Liver (tissue), 9 donors: ENCODE results near the gene ILDR1. TPM values are rescaled to one million over a fixed set of nuclear protein-coding genes. Genes with fewer than 3 reads are reported as not detected.

Experiments
- DNase-seq: peaks from one replicate; pipeline ENCODE4 v3.0.0-alpha.2; 2017; ENCODE audit warnings: low spot score
- H3K27ac ChIP-seq, 2 donors: one replicate each; pipeline ENCODE4 v1.7.0; 2013; ENCODE audit warnings: inconsistent platforms in 2 of 2, low read length in 2 of 2, control low read depth in 1 of 2, low read depth in 1 of 2, mild to moderate bottlenecking in 1 of 2
- H3K27me3 ChIP-seq, 4 donors: one replicate each; pipeline versions ENCODE4 v1.6.1 to v1.7.0; 2013; ENCODE audit warnings: low read length in 3 of 4, inconsistent platforms in 1 of 4, mild to moderate bottlenecking in 1 of 4, moderate library complexity in 1 of 4; ENCODE audit not compliant: control insufficient read depth in 4 of 4, insufficient read depth in 4 of 4
- H3K36me3 ChIP-seq, 4 donors: one replicate each; pipeline versions ENCODE4 v1.6.1 to v1.7.0; 2013; ENCODE audit warnings: low read length in 3 of 4, mild to moderate bottlenecking in 3 of 4, low read depth in 1 of 4, moderate library complexity in 1 of 4; ENCODE audit not compliant: control insufficient read depth in 4 of 4, insufficient read depth in 3 of 4
- H3K4me1 ChIP-seq, 4 donors: one replicate each; pipeline versions ENCODE4 v1.6.1 to v1.7.0; 2013; ENCODE audit warnings: low read length in 3 of 4, mild to moderate bottlenecking in 3 of 4, moderate library complexity in 1 of 4; ENCODE audit not compliant: control insufficient read depth in 4 of 4, insufficient read depth in 4 of 4
- H3K4me3 ChIP-seq, 3 donors: one replicate each; pipeline versions ENCODE4 v1.6.1 to v1.7.0; 2013; ENCODE audit warnings: low read length in 3 of 3, control low read depth in 1 of 3, low read depth in 1 of 3, mild to moderate bottlenecking in 1 of 3
- H3K9ac ChIP-seq, 2 donors: one replicate each; pipeline ENCODE4 v1.7.0; 2013; ENCODE audit warnings: low read length in 2 of 2, mild to moderate bottlenecking in 2 of 2, moderate library complexity in 2 of 2, control low read depth in 1 of 2, low read depth in 1 of 2
- H3K9me3 ChIP-seq, 4 donors: one replicate each; pipeline versions ENCODE4 v1.6.1 to v1.7.0; 2013; ENCODE audit warnings: low read length in 3 of 4; ENCODE audit not compliant: control insufficient read depth in 4 of 4
- EGR1 ChIP-seq, 2 donors: IDR thresholded peaks; 2 replicates each; pipeline ENCODE4 v1.6.1; 2016 to 2018; ENCODE audit warnings: antibody characterized with exemption in 2 of 2, low read depth in 2 of 2
- FOXA1 ChIP-seq: IDR thresholded peaks from 2 replicates; pipeline ENCODE4 v1.6.1; 2016; ENCODE audit warnings: antibody characterized with exemption
- FOXA2 ChIP-seq: IDR thresholded peaks from 2 replicates; pipeline ENCODE4 v1.6.1; 2016; ENCODE audit warnings: antibody characterized with exemption
- GABPA ChIP-seq, 2 donors: IDR thresholded peaks in 1 of 2; conservative IDR thresholded peaks in 1 of 2; 2 replicates each; pipeline ENCODE4 v1.6.1; 2016; ENCODE audit warnings: antibody characterized with exemption in 2 of 2, mild to moderate bottlenecking in 1 of 2, moderate library complexity in 1 of 2
- HNF4G ChIP-seq: IDR thresholded peaks from 2 replicates; pipeline ENCODE4 v1.6.1; 2016; ENCODE audit warnings: antibody characterized with exemption
- JUND ChIP-seq, 2 donors: IDR thresholded peaks; 2 replicates each; pipeline ENCODE4 v1.6.1; 2016; ENCODE audit warnings: antibody characterized with exemption in 2 of 2
- MAX ChIP-seq: IDR thresholded peaks from 2 replicates; pipeline ENCODE4 v1.6.1; 2016; ENCODE audit warnings: antibody characterized with exemption
- NR2F2 ChIP-seq: IDR thresholded peaks from 2 replicates; pipeline ENCODE4 v1.6.1; 2016; ENCODE audit warnings: antibody characterized with exemption
- RAD21 ChIP-seq, 2 donors: IDR thresholded peaks; 2 replicates each; pipeline ENCODE4 v1.6.1; 2016; ENCODE audit warnings: antibody characterized with exemption in 2 of 2, mild to moderate bottlenecking in 2 of 2
- REST ChIP-seq: IDR thresholded peaks from 2 replicates; pipeline ENCODE4 v1.6.1; 2016; ENCODE audit warnings: antibody characterized with exemption, mild to moderate bottlenecking
- RXRA ChIP-seq, 2 donors: IDR thresholded peaks; 2 replicates each; pipeline ENCODE4 v1.6.1; 2017 to 2018; ENCODE audit warnings: antibody characterized with exemption in 2 of 2, mild to moderate bottlenecking in 1 of 2
- SP1 ChIP-seq: IDR thresholded peaks from 2 replicates; pipeline ENCODE4 v1.6.1; 2018; ENCODE audit warnings: antibody characterized with exemption, mild to moderate bottlenecking
- TAF1 ChIP-seq: conservative IDR thresholded peaks from 2 replicates; pipeline ENCODE4 v1.6.1; 2016; ENCODE audit warnings: antibody characterized with exemption, mild to moderate bottlenecking
- YY1 ChIP-seq: IDR thresholded peaks from 2 replicates; pipeline ENCODE4 v1.6.1; 2016; ENCODE audit warnings: antibody characterized with exemption, mild to moderate bottlenecking
- ZBTB33 ChIP-seq: IDR thresholded peaks from 2 replicates; pipeline ENCODE4 v1.6.1; 2016; ENCODE audit warnings: antibody characterized with exemption
- WGBS: extraction: QIAGEN DNeasy Blood & Tissue Kit; methylation state at CpG from one replicate; pipeline ENCODE4 v1.1.7; 2013; 5-methylcytosine and 5-hydroxymethylcytosine counted together
- polyA plus RNA-seq, 2 donors: library from polyadenylated mRNA; stranded (reverse) in 1 of 2; unstranded in 1 of 2; fragments of 200-250 nt in 1 of 2; fragments of >200 nt in 1 of 2; fragmentation: Nextera tagmentation in 1 of 2; extraction: Ambion mirVana in 1 of 2; gene quantifications; one replicate each; pipeline versions ENCODE4 v1.2.1 to v1.2.3, GENCODE V29; 2013 to 2015
- total RNA-seq, 2 donors: library from RNA; depleted of rRNA; stranded (reverse); fragments of >200 nt; gene quantifications; one replicate each; pipeline ENCODE4 v1.2.3, GENCODE V29; 2014
- TF ChIP-seq, protein P1 (sequence below): IDR thresholded peaks from 2 replicates; pipeline ENCODE4 v1.6.1; 2016; ENCODE audit warnings: antibody characterized with exemption
- TF ChIP-seq, protein P2 (sequence below): fragments of 150-350 bp; IDR thresholded peaks from 2 replicates; pipeline ENCODE4 v1.5.1; 2017; ENCODE audit warnings: improper control_type of control experiment, low read depth, low read length; ENCODE audit not compliant: missing input control
- donor health status: healthy.
- donor health status: healthy.
- donor health status: healthy.
- donor health status: healthy.
- donor health status: healthy.

Gene ILDR1
- total and polyA plus RNA-seq, 4 donors, result 0.07 to 1.7 (median 0.19) TPM

DNA sequence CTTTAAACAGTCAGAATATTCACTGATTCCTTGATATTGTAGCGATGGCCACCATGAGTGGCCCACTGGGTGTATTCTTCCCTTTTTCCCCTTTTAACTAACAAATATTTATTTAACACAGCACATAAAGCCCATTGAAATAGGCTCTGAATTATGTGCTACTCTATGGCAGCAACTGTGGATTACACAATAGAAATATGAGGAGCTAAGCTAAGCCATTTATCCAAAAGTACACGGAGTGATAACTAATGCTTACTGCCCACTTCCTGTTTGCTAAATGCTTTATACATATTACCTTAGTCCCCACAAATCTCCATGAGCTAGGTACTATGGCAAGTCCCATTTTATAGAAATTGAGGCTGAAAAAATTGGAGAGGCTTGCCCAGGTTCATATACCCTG is 17.9 kb downstream of the ILDR1 start:
- 59% methylated on average over 2 of the region's 2 CpGs for WGBS
- Histone ChIP-seq H3K9me3 (no peaks in the 10 kb centered on the region), H3K36me3 (peaks cover 0 to 2% (median 0%) of the 10 kb centered on the region in 4 donors), H3K4me3 (no peak overlapping the region), H3K9ac (no peak overlapping the region), H3K27me3 (no peaks in the 10 kb centered on the region), H3K4me1 (no peaks in the 10 kb centered on the region), H3K27ac (no peak overlapping the region)
- no peak for DNase-seq
- TF ChIP-seq SP1 (no peak), RXRA (IDR thresholded peaks at IDR 0.05) (no peak), RAD21 (IDR thresholded peaks at IDR 0.05) (no peak), FOXA2 (no peak), MAX (no peak), REST (no peak), HNF4G (no peak), GABPA (IDR thresholded peaks at IDR 0.05 in 1 of 2, conservative IDR thresholded peaks at IDR 0.05 in 1 of 2) (no peak), FOXA1 (no peak)
- TF ChIP-seq, protein P1, sequence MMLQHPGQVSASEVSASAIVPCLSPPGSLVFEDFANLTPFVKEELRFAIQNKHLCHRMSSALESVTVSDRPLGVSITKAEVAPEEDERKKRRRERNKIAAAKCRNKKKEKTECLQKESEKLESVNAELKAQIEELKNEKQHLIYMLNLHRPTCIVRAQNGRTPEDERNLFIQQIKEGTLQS, result no peak
- TF ChIP-seq, protein P2, sequence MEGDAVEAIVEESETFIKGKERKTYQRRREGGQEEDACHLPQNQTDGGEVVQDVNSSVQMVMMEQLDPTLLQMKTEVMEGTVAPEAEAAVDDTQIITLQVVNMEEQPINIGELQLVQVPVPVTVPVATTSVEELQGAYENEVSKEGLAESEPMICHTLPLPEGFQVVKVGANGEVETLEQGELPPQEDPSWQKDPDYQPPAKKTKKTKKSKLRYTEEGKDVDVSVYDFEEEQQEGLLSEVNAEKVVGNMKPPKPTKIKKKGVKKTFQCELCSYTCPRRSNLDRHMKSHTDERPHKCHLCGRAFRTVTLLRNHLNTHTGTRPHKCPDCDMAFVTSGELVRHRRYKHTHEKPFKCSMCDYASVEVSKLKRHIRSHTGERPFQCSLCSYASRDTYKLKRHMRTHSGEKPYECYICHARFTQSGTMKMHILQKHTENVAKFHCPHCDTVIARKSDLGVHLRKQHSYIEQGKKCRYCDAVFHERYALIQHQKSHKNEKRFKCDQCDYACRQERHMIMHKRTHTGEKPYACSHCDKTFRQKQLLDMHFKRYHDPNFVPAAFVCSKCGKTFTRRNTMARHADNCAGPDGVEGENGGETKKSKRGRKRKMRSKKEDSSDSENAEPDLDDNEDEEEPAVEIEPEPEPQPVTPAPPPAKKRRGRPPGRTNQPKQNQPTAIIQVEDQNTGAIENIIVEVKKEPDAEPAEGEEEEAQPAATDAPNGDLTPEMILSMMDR, result no peak

- no peak for DNase-seq
- WGBS, result 21% methylated on average over 1 of the region's 1 CpG
- no peak overlapping the region for H3K9ac ChIP-seq
Observed at GRCh38 chr3:122003606-122004005, 18.4 kb downstream of the ILDR1 start.

DNA sequence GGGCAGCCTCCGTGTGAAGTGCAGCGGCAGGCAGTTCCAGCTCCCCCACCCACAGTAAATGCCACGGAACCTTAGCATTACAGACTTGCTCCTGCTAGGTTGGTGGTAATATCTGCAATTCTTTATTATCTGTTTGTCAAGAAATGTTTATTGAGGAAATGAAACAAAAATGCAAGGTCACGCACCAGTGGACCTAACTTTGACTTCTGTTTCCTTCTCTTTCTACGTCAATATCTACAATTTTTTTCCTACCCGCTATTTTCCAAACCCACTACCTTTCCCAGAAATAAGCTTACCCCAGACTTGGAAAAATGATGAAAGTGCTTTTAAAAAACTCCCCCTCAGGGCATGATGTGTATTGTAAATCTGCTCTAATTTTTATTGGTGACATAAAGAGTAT is 18.9 kb downstream of the ILDR1 start:
- Histone ChIP-seq H3K4me3 (no peak overlapping the region), H3K27ac (no peak overlapping the region), H3K4me1 (no peaks in the 10 kb centered on the region), H3K9ac (no peak overlapping the region), H3K9me3 (no peaks in the 10 kb centered on the region), H3K27me3 (no peaks in the 10 kb centered on the region), H3K36me3 (peaks cover 0 to 2% (median 0%) of the 10 kb centered on the region in 4 donors)
- 60% methylated on average over 6 of the region's 6 CpGs for WGBS
- no peak for DNase-seq
- no peak for TF ChIP-seq MAX
- TF ChIP-seq FOXA1, result no peak
- TF ChIP-seq EGR1 (IDR thresholded peaks at IDR 0.05; ENCODE audit: low read depth in 2 of 2), result no peak
- no peak for TF ChIP-seq TAF1
- no peak for TF ChIP-seq ZBTB33
- no peak for TF ChIP-seq FOXA2
- no peak for TF ChIP-seq JUND (IDR thresholded peaks at IDR 0.05)
- TF ChIP-seq REST, result no peak
- TF ChIP-seq RXRA (IDR thresholded peaks at IDR 0.05), result no peak

More at GRCh38 chr3:122003606-122004005, 18.4 kb downstream of the ILDR1 start:
- H3K4me1 ChIP-seq, result no peaks in the 10 kb centered on the region
- H3K9me3 ChIP-seq, result no peaks in the 10 kb centered on the region
- H3K36me3 ChIP-seq, result peaks cover 0 to 2% (median 0%) of the 10 kb centered on the region in 4 donors
- no peak overlapping the region for H3K4me3 ChIP-seq
- H3K27me3 ChIP-seq, result no peaks in the 10 kb centered on the region
- H3K27ac ChIP-seq, result no peak overlapping the region
- TF ChIP-seq RXRA (IDR thresholded peaks at IDR 0.05) (no peak), TAF1 (no peak), NR2F2 (no peak), JUND (IDR thresholded peaks at IDR 0.05) (no peak), YY1 (no peak)
